ENCODE measurements around the gene PKP4. TPM values are rescaled to one million over a fixed set of nuclear protein-coding genes. Genes with fewer than 3 reads are reported as not detected.

The PKP4 gene
- total RNA-seq, 1 donor from 2014 or later = 39.4 TPM

DNA sequence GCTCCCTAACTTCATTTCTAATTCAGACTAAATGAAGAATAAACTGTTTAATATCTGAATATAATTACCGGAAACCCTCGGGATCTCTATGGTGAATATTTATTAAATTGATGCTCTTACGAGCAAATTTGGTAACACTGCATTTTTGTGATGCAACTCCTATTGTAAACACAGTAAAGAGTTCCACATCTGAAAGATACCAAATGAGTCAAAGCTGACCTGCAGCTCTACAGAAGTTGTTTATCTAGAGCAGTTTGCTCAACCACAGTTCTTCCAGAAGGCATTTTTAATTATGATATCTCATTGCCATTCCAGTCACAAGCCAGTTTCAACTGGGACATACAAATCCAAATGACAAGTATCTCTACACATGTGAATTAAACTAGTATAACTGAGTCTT, 129.7 kb downstream of the PKP4 start:
- no peaks in the 10 kb centered on the region for H3K27me3 Mint-ChIP-seq (ENCODE audit: low read depth)
- no peaks in the 10 kb centered on the region for H3K36me3 Mint-ChIP-seq (ENCODE audit: low read depth)
- DNase-seq (ENCODE audit: low spot score) = no peak
- H3K27ac Mint-ChIP-seq (ENCODE audit: unreplicated experiment) = peak overlapping the region; percentile 17
- H3K4me3 Mint-ChIP-seq (ENCODE audit: unreplicated experiment) = no peak overlapping the region
- H3K9me3 Mint-ChIP-seq (ENCODE audit: low read depth) = no peaks in the 10 kb centered on the region
- TF ChIP-seq, protein P1, sequence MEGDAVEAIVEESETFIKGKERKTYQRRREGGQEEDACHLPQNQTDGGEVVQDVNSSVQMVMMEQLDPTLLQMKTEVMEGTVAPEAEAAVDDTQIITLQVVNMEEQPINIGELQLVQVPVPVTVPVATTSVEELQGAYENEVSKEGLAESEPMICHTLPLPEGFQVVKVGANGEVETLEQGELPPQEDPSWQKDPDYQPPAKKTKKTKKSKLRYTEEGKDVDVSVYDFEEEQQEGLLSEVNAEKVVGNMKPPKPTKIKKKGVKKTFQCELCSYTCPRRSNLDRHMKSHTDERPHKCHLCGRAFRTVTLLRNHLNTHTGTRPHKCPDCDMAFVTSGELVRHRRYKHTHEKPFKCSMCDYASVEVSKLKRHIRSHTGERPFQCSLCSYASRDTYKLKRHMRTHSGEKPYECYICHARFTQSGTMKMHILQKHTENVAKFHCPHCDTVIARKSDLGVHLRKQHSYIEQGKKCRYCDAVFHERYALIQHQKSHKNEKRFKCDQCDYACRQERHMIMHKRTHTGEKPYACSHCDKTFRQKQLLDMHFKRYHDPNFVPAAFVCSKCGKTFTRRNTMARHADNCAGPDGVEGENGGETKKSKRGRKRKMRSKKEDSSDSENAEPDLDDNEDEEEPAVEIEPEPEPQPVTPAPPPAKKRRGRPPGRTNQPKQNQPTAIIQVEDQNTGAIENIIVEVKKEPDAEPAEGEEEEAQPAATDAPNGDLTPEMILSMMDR (IDR thresholded peaks at IDR 0.05) = no peak
- H3K4me1 Mint-ChIP-seq (ENCODE audit: low read depth) = peaks cover 20% of the 10 kb centered on the region

DNA sequence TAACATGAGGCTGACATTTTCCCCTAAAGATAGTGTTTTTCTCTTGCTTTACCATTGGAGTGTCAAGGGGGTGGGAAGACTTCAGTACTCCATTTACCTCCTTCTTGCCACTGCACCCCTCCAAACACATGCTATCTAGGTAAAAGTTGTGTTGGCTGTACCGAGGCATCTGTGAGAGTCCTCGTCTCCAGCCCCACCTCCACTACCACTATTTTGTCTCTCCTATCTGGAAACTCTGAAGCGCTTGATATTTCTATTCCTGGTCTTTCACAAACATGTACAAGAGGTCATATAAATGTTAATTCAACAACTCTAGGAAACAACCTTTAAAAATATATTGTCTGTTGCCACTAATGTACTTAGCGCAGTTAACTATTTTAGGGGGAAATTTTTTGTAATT, 132.6 kb downstream of the PKP4 start:
- no peak for DNase-seq (ENCODE audit: low spot score)
- H3K27ac Mint-ChIP-seq (ENCODE audit: unreplicated experiment) = no peak overlapping the region
- TF ChIP-seq, protein P1 (IDR thresholded peaks at IDR 0.05) = no peak
- H3K4me1 Mint-ChIP-seq (ENCODE audit: low read depth) = peaks cover 24% of the 10 kb centered on the region
- no peaks in the 10 kb centered on the region for H3K9me3 Mint-ChIP-seq (ENCODE audit: low read depth)
- no peak overlapping the region for H3K4me3 Mint-ChIP-seq (ENCODE audit: unreplicated experiment)
- no peaks in the 10 kb centered on the region for H3K36me3 Mint-ChIP-seq (ENCODE audit: low read depth)
- no peaks in the 10 kb centered on the region for H3K27me3 Mint-ChIP-seq (ENCODE audit: low read depth)

GRCh38 chr2:158598862-158599517, 142.2 kb downstream of the PKP4 start:
- Mint-ChIP-seq H3K4me3 (ENCODE audit: unreplicated experiment) (no peak overlapping the region), H3K9me3 (ENCODE audit: low read depth) (no peaks in the 10 kb centered on the region), H3K27ac (ENCODE audit: unreplicated experiment) (peak overlapping the region; percentile 71), H3K27me3 (ENCODE audit: low read depth) (no peaks in the 10 kb centered on the region), H3K4me1 (ENCODE audit: low read depth) (peaks cover 20% of the 10 kb centered on the region), H3K36me3 (ENCODE audit: low read depth) (peaks cover 3% of the 10 kb centered on the region)
- TF ChIP-seq, protein P1 (IDR thresholded peaks at IDR 0.05) = no peak
- no peak for DNase-seq (ENCODE audit: low spot score)

DNA sequence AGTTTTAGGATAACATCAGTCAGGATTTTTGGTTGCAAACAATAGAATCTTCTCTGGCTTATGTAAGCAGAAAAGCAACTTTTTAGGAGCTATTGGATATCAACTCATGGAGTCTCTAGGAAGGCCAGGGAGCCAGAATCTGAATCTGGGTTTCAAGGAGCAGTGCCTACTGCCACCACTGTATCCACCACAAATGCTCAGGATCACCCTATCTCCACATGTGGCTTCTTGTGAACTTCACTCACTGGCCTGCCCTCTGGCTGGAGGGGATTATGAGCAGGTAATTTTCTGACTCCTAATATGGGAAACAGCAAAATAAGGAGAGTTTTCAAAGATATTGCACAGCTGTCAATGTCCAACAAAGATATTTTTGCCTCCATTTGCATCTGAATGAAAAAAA, 142.9 kb downstream of the PKP4 start:
- no peak for DNase-seq (ENCODE audit: low spot score)
- Mint-ChIP-seq H3K36me3 (ENCODE audit: low read depth) (peaks cover 3% of the 10 kb centered on the region), H3K27me3 (ENCODE audit: low read depth) (no peaks in the 10 kb centered on the region), H3K4me1 (ENCODE audit: low read depth) (peaks cover 20% of the 10 kb centered on the region), H3K4me3 (ENCODE audit: unreplicated experiment) (no peak overlapping the region), H3K27ac (ENCODE audit: unreplicated experiment) (peak overlapping the region; percentile 60), H3K9me3 (ENCODE audit: low read depth) (no peaks in the 10 kb centered on the region)
- TF ChIP-seq, protein P1 (IDR thresholded peaks at IDR 0.05) = no peak

GRCh38 chr2:158600155-158600802, 143.5 kb downstream of the PKP4 start:
- no peak overlapping the region for H3K4me3 Mint-ChIP-seq (ENCODE audit: unreplicated experiment)
- TF ChIP-seq, protein P1 (IDR thresholded peaks at IDR 0.05) = no peak
- H3K9me3 Mint-ChIP-seq (ENCODE audit: low read depth) = no peaks in the 10 kb centered on the region
- H3K27me3 Mint-ChIP-seq (ENCODE audit: low read depth) = no peaks in the 10 kb centered on the region
- DNase-seq (ENCODE audit: low spot score) = no peak
- H3K4me1 Mint-ChIP-seq (ENCODE audit: low read depth) = peaks cover 20% of the 10 kb centered on the region
- H3K36me3 Mint-ChIP-seq (ENCODE audit: low read depth) = peaks cover 2% of the 10 kb centered on the region
- peak overlapping the region; percentile 60 for H3K27ac Mint-ChIP-seq (ENCODE audit: unreplicated experiment)
